Trophoblast cell (in vitro differentiated cells and primary cell): Measurements from ENCODE around the gene DLG1.

Source experiments
- DNase-seq, 2 donors: peaks; one replicate each; pipeline ENCODE4 v3.0.0-alpha.2; 2016
- H2AFZ ChIP-seq: 2 replicates; pipeline ENCODE4 v1.6.1; 2013; ENCODE audit warnings: low read length, moderate library complexity, mild to moderate bottlenecking; ENCODE audit not compliant: insufficient read depth, poor library complexity
- H2AK5ac ChIP-seq: 2 replicates; pipeline ENCODE4 v1.6.1; 2013; ENCODE audit warnings: mild to moderate bottlenecking, low read length
- H2BK120ac ChIP-seq: 2 replicates; pipeline ENCODE4 v1.6.1; 2013; ENCODE audit warnings: low read length, mild to moderate bottlenecking, moderate library complexity; ENCODE audit not compliant: insufficient read depth, poor library complexity
- H2BK12ac ChIP-seq: 2 replicates; pipeline ENCODE4 v1.6.1; 2013; ENCODE audit warnings: mild to moderate bottlenecking, low read length, moderate library complexity
- H2BK5ac ChIP-seq: 2 replicates; pipeline ENCODE4 v1.6.1; 2013; ENCODE audit warnings: low read length, low read depth, moderate library complexity, mild to moderate bottlenecking; ENCODE audit not compliant: poor library complexity
- H3K14ac ChIP-seq: 2 replicates; pipeline ENCODE4 v1.6.1; 2013; ENCODE audit warnings: mild to moderate bottlenecking, low read length
- H3K18ac ChIP-seq: 2 replicates; pipeline ENCODE4 v1.6.1; 2013; ENCODE audit warnings: mild to moderate bottlenecking, low read length
- H3K23ac ChIP-seq: 2 replicates; pipeline ENCODE4 v1.6.1; 2013; ENCODE audit warnings: low read length
- H3K27ac ChIP-seq: 2 replicates; pipeline ENCODE4 v1.5.1; 2013; ENCODE audit warnings: low read depth, mild to moderate bottlenecking, inconsistent platforms, low read length, moderate library complexity
- H3K27me3 ChIP-seq: 2 replicates; pipeline ENCODE4 v1.6.1; 2013; ENCODE audit warnings: inconsistent platforms, mild to moderate bottlenecking, low read length, moderate library complexity; ENCODE audit not compliant: insufficient read depth
- H3K36me3 ChIP-seq, 2 experiments: 1 replicate in 1 of 2; 2 replicates in 1 of 2; pipeline ENCODE4 v1.6.1; 2013; ENCODE audit warnings: low read length in 2 of 2, mild to moderate bottlenecking in 2 of 2, moderate library complexity in 1 of 2; ENCODE audit not compliant: insufficient read depth in 2 of 2, control insufficient read depth in 1 of 2
- H3K4ac ChIP-seq: 2 replicates; pipeline ENCODE4 v1.6.1; 2013; ENCODE audit warnings: low read depth, mild to moderate bottlenecking, low read length, moderate library complexity
- H3K4me1 ChIP-seq, 2 experiments: 1 replicate in 1 of 2; 2 replicates in 1 of 2; pipeline ENCODE4 v1.6.1; 2013; ENCODE audit warnings: low read length in 2 of 2, mild to moderate bottlenecking in 2 of 2, moderate library complexity in 1 of 2; ENCODE audit not compliant: insufficient read depth in 2 of 2, control insufficient read depth in 1 of 2
- H3K4me2 ChIP-seq: 2 replicates; pipeline ENCODE4 v1.6.1; 2013; ENCODE audit warnings: inconsistent platforms, mild to moderate bottlenecking, low read length, moderate library complexity
- H3K4me3 ChIP-seq: 2 replicates; pipeline ENCODE4 v1.5.1; 2013; ENCODE audit warnings: mild to moderate bottlenecking, low read depth, low read length, inconsistent platforms
- H3K79me1 ChIP-seq: one replicate; pipeline ENCODE4 v1.6.1; 2013; ENCODE audit warnings: low read length
- H3K79me2 ChIP-seq: 2 replicates; pipeline ENCODE4 v1.6.1; 2013; ENCODE audit warnings: low read length, mild to moderate bottlenecking; ENCODE audit not compliant: control insufficient read depth, insufficient read depth, poor library complexity
- H3K9ac ChIP-seq: 2 replicates; pipeline ENCODE4 v1.6.1; 2013; ENCODE audit warnings: mild to moderate bottlenecking, low read length
- H3K9me3 ChIP-seq: 2 replicates; pipeline ENCODE4 v1.6.1; 2013; ENCODE audit warnings: low read depth, mild to moderate bottlenecking, control low read depth, inconsistent platforms, low read length; ENCODE audit not compliant: insufficient read depth
- H4K12ac ChIP-seq: 2 replicates; pipeline ENCODE4 v1.6.1; 2013; ENCODE audit warnings: low read depth, mild to moderate bottlenecking, low read length, moderate library complexity
- H4K8ac ChIP-seq: 2 replicates; pipeline ENCODE4 v1.6.1; 2013; ENCODE audit warnings: low read depth, mild to moderate bottlenecking, low read length, moderate library complexity
- H4K91ac ChIP-seq: one replicate; pipeline ENCODE4 v1.6.1; 2013; ENCODE audit warnings: low read depth, mild to moderate bottlenecking, low read length, moderate library complexity
- WGBS: extraction: QIAGEN DNeasy Blood & Tissue Kit; methylation state at CpG from one replicate; pipeline ENCODE4 v1.1.7; 2013; ENCODE audit warnings: missing lambda C conversion rate; ENCODE audit not compliant: insufficient read length, insufficient coverage; ENCODE audit errors: extremely low coverage; 5-methylcytosine and 5-hydroxymethylcytosine counted together

DLG1 gene

DNA sequence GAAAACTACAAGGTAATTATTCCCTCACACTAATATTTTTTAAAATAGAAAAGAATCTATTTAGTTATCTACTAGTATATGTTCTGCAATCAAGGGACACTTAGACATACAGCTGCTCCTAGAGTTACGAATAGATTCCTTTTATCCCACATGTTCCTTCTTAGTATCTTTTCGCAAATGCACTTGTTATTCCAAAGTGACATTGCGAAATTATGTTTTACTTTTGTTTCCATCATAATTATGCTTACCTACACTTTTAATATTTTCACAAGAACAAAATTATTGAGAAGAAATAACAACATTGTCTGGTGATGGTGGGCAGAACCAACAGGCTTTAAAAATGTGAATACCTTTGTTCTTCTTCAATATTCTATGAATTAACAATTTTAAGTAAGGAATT, 161.7 kb downstream of the DLG1 start:
- no peak overlapping the region for H2BK5ac ChIP-seq
- no peak overlapping the region for H3K27ac ChIP-seq
- no peak overlapping the region for H3K14ac ChIP-seq
- no peak for DNase-seq
- no peak overlapping the region for H2BK12ac ChIP-seq
- no peak overlapping the region for H3K23ac ChIP-seq
- H3K4ac ChIP-seq: no peak overlapping the region
- no peak overlapping the region for H4K91ac ChIP-seq
- peaks cover 5 to 8% of the 10 kb centered on the region in 2 experiments for H3K36me3 ChIP-seq
- H3K4me2 ChIP-seq: no peak overlapping the region
- no peaks in the 10 kb centered on the region for H3K79me1 ChIP-seq
- H3K18ac ChIP-seq: no peak overlapping the region
- H3K4me1 ChIP-seq: no peaks in the 10 kb centered on the region
- H3K9ac ChIP-seq: no peak overlapping the region
- no peak overlapping the region for H2BK120ac ChIP-seq
- no peaks in the 10 kb centered on the region for H3K9me3 ChIP-seq
- no peak overlapping the region for H2AFZ ChIP-seq
- H2AK5ac ChIP-seq: no peak overlapping the region
- no peaks in the 10 kb centered on the region for H3K27me3 ChIP-seq
- no CpG with 5 or more reads among the region's 3 CpGs for WGBS
- H4K8ac ChIP-seq: no peak overlapping the region
- H3K4me3 ChIP-seq: no peak overlapping the region
- H3K79me2 ChIP-seq: no peaks in the 10 kb centered on the region
- H4K12ac ChIP-seq: no peak overlapping the region

DNA sequence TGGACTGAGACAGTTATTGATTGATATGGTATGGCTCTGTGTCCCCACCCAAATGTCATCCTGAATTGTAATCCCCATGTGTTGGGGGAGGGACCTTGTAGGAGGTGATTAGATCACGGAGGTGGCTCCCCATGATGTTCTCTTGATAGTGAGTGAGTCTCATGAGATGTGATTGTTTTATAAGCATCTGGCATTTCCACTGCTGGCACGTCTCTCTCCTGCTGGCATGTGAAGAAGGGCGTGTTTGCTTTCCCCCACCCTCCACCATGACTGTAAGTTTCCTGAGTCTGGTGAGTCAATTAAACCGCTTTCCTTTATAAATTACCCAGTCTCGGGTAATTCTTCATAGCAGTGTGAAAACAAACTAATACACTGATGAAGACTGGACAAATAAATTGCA, 163.2 kb downstream of the DLG1 start:
- Histone ChIP-seq H2AK5ac (no peak overlapping the region), H2AFZ (no peak overlapping the region), H3K36me3 (peaks cover 5 to 8% of the 10 kb centered on the region in 2 experiments), H3K27me3 (no peaks in the 10 kb centered on the region), H2BK5ac (no peak overlapping the region), H3K9me3 (no peaks in the 10 kb centered on the region), H3K18ac (no peak overlapping the region), H3K79me1 (no peaks in the 10 kb centered on the region), H3K14ac (no peak overlapping the region), H3K23ac (no peak overlapping the region), H3K27ac (no peak overlapping the region), H3K4ac (no peak overlapping the region), H4K8ac (no peak overlapping the region), H4K91ac (no peak overlapping the region), H2BK12ac (no peak overlapping the region), H3K4me2 (no peak overlapping the region), H3K9ac (no peak overlapping the region), H3K4me3 (no peak overlapping the region), H2BK120ac (no peak overlapping the region), H3K4me1 (no peaks in the 10 kb centered on the region), H4K12ac (no peak overlapping the region), H3K79me2 (no peaks in the 10 kb centered on the region)
- WGBS: no CpG with 5 or more reads among the region's 5 CpGs
- DNase-seq: no peak

DNA sequence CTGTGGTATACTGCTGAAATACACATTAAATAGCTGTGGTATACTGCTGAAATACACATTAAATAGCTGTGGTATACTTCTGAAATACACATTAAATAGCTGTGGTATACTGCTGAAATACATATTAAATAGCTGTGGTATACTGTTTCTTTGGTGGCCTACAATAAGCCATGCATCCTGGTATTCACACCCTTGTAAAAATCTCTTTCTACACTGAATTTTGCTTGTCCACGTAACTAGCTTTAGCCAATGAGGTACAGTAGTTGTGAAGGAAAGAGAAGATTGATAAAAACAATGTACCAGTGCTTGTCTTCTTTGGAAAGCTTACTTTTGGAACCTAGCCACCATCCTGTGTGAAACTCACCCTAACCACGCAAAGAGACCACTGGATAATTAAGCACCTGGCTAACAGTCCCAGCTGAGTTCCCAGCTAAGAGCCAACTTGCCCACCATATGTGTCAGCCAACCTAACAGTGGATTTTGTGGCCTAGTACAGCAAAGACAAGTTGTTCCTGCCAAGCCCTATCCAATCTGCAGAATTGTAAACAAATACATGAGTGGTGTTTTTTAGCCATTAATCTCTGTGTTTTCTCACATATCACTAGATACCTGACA, 165.4 kb downstream of the DLG1 start:
- H3K9me3 ChIP-seq: no peaks in the 10 kb centered on the region

DNA sequence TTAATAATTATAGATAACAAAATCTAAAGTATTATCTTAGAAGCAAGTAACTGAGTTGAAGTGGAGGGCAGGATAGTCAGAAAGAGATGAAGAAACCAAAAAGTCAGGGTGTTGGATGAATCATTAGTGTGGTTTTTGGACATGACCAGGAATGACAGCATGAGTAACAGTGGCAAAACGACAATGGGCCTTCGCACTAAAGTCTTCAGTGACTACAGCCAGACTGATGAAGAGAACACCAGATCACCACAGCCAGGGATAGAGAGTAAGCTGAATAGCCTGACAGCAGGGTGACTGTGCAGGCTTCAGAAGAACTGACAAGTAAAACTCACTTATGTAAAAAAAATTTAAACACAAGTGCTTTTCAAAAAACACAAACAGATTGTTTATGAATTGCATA, 172.8 kb downstream of the DLG1 start:
- H3K79me2 ChIP-seq: no peaks in the 10 kb centered on the region
- H4K12ac ChIP-seq: no peak overlapping the region
- no peak overlapping the region for H2AK5ac ChIP-seq
- no peak overlapping the region for H4K91ac ChIP-seq
- H2AFZ ChIP-seq: no peak overlapping the region
- H3K23ac ChIP-seq: no peak overlapping the region
- H2BK12ac ChIP-seq: no peak overlapping the region
- no peak overlapping the region for H3K14ac ChIP-seq
- no peak for DNase-seq
- H3K4me3 ChIP-seq: no peak overlapping the region
- H3K79me1 ChIP-seq: no peaks in the 10 kb centered on the region
- peaks cover 0 to 2% of the 10 kb centered on the region in 2 experiments for H3K36me3 ChIP-seq
- H4K8ac ChIP-seq: no peak overlapping the region
- no peak overlapping the region for H3K4me2 ChIP-seq
- H3K9ac ChIP-seq: no peak overlapping the region
- H3K27me3 ChIP-seq: no peaks in the 10 kb centered on the region
- no peak overlapping the region for H2BK5ac ChIP-seq
- H2BK120ac ChIP-seq: no peak overlapping the region
- H3K18ac ChIP-seq: no peak overlapping the region
- H3K27ac ChIP-seq: no peak overlapping the region
- WGBS: no CpG with 5 or more reads among the region's 2 CpGs
- H3K4me1 ChIP-seq: no peaks in the 10 kb centered on the region
- no peaks in the 10 kb centered on the region for H3K9me3 ChIP-seq
- H3K4ac ChIP-seq: no peak overlapping the region

More for the DNA sequence above, 165.4 kb downstream of the DLG1 start:
- Histone ChIP-seq H3K4me3 (no peak overlapping the region), H3K79me1 (no peaks in the 10 kb centered on the region), H3K14ac (no peak overlapping the region), H3K4me2 (no peak overlapping the region), H3K4me1 (no peaks in the 10 kb centered on the region), H3K27me3 (no peaks in the 10 kb centered on the region), H3K4ac (no peak overlapping the region), H2BK12ac (no peak overlapping the region), H2AK5ac (no peak overlapping the region), H2BK120ac (no peak overlapping the region), H3K9ac (no peak overlapping the region), H4K12ac (no peak overlapping the region), H4K91ac (no peak overlapping the region), H3K36me3 (peaks cover 5 to 8% of the 10 kb centered on the region in 2 experiments), H3K23ac (no peak overlapping the region), H2BK5ac (no peak overlapping the region), H3K18ac (no peak overlapping the region), H3K79me2 (no peaks in the 10 kb centered on the region), H4K8ac (no peak overlapping the region), H2AFZ (no peak overlapping the region), H3K27ac (no peak overlapping the region)
- DNase-seq: no peak
- WGBS: no CpG with 5 or more reads among the region's 2 CpGs
